Measurements from ENCODE around the gene TTLL5.

Gene TTLL5

DNA sequence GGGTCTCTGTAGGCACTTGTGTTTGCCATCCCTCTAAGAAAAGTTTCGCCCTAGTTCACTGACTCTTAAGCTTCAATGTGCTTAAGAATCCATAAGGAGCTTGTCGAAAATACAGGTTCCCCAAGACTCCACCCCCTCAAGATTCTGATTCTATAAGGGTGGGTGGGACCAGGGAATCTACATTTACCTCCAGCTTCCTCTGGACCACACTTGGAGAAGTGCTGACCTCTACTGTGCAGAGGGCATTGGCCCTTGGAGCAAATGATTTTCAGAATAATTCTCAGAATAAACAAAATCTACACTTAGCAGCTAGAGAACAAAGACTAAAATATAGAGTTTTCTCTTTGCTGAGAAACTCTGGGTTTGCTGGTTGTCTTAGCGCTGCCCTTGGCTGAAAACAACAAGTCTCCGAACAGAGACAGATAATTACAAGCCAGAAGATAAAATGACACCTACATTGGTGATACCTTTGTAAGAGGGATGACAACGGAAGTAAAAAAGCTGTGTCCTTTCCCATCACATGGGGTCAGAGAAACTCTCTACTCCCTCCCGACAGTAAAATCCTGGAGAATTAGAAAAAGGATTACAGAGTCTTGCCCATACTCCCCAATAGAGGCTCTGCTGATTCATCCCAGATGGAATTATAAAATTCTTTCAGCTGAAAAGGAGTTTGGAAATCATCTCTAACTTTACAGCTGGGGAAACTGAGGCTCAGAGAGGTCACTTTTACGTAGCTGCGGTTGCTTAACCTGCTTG is 316.0 kb downstream of the TTLL5 start:
- no peak for DNase-seq

DNA sequence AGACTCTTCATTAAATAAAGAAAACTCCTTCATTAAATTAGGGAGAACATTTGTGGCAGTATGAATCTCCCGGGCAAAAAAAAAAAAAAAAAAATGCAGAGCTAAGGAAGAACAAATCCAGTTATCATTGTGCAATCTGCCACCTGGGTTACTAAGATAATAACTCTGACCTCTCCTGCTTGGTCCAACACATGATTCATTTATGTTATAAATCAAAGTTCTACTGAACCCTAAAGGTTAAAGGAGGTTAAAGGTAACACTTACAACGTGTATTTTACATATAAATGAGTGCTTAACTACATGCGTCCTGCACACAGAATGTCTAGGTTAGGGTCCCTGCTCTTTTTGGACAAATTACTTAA is 316.5 kb downstream of the TTLL5 start:
- DNase-seq: no peak

DNA sequence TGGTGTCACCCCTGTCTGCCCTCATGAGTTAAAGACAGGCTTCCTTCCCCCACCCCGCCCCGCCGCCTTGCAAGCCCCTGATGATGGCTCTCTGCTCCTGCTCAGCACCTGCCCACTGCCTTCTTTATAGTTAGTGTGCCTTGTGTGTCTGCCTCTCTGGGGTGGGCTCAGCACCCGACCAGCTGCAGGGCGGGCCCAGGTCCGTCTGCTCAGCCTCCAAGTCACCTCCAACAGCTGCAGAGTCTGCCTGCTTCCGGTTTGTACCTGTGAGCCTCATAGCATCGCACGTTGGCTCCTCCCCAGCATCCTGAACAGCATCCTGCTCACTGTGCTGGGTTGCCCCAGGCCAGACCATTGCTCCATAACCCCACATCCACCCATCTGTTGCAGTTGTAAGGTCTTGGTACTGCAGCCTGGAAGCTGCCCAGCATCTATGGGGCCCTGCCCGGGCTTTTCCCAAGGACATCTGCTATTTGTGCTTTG is 317.2 kb downstream of the TTLL5 start:
- peak; percentile 26 to 29 for DNase-seq

DNA sequence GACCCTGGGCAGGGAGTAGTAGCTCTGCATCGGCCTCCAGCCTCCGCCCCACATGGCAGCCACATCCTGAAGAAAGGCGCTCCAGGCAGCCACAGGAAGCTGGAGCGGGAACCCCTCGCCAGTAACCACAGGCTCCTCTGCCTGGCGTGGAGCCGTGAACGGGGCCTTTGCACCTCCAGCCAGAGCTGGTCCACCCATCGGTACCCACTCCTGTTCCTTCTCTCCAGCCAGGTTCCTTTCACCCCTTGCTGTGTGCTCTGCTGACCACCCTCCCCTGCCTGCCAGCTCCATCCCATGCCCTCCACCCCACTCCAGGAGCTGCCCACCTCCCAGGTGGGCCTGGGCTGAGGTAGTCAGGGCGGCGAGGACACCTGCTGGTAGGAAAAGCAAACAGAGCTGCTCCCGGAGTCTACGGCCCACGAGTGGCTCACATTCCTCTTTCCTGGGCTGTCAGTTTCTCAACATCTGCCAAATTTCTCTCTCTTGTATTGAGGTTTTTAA is 318.1 kb downstream of the TTLL5 start:
- peak in 1 of 2 donors; percentile 16 for DNase-seq

DNA sequence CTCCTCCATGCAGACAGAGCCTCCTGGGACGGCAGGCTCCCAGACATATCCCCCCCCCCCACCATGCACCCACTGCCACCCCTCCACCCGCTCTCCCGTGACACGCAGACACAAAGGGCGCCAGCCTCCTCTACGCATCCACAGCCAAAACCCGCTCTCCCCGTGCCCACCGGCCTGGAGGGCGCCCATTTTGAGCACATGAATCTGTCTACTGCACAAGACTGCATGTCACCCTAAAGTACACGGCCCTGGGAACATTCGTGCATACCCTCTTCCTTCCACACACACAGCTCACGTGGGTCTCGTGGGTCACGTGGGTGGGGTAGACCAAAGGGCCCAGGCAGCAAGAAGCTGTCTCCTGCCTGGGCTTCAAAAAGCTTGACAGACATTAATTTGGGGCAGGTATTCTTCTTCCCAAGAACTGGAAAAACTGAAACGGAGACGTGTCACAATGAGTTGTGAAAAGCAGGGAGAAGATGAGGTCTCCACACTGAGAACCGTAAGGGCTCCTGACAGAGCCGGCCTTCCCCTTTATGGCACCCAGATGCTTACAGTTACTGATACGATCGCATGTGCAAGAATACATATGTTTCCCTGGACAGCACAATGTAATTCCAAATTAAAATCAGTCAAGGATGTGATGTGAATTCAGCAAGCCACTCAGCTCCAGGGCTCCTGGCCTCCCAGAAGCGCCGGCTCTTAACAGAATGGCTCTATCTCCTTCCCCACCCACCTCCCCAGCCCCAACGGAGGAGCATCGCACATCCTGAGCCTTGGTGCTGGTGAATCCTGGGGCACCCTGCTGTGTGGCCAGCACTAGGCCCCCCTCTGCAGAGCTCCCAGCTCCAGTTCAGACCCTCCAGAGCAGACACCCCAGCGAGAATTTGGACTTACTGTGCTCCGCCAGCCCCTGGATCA is 318.9 kb downstream of the TTLL5 start:
- DNase-seq: no peak

DNA sequence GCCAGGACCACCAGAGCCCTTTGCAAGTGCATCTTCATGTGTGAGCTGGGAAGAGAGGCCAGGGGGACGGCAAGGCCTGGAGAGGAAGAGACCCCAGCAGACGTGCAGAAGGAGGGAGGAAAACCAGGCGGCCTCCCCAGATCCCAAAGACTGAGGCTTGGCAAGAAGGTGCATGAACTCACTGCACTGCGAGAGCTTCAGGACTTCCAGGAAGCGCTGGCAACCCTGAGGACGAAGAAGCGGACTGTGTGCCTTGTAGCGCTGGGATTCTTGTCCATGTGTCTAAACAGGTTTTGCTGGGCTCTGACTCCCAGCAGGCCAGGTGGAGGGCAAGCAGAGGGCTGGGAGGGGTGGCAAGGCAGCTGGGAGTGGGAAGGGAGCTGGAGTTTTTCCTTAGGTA is 319.8 kb downstream of the TTLL5 start:
- DNase-seq: no peak

DNA sequence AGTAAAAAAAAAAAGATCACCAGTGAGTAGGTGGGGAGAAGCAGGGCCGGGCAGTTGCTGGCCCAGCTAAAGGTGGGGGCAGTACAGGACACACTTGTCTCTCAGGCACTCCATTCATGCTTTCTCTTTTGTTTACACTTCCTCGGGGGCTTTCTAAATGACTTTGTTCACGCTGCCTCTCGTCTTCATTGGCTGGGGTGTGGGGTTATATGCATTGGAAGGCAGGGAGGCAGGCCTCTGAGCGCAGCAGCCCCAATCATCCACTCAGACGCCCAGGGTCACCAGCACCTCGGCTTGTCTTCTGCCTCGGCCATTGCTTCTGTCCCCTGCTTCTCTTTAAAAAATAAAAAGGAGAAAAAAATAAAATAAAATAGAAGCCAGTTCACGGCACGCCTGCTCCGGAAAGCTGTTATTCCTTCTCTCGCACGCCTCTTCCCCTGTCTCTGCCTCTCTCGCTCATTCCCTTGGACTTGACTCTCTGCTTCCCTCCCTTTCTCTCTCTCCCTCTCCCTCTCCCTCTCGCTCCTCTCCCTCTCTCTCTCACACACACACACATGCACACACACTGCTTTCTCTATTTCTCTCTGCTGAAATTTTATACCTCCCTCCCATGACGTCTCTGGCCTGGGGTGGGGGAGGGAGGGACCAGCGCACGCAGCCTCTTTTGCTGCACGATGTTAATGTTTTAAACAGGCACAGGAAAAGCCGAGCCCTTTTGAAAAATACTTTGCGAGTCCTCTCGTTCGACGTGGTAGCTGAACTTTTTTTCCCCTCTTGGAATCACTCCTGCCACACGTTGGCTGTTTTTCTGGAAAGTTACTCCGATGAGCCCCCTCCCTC is 320.6 kb downstream of the TTLL5 start, which contains the start of gene TGFB3:
Gene TGFB3 (minus strand): TSS at position 570 of the 840 bp plus-strand sequence. CDS start 1,102 bp downstream, outside the sequence.
- peak; percentile 74 to 75 for DNase-seq

DNA sequence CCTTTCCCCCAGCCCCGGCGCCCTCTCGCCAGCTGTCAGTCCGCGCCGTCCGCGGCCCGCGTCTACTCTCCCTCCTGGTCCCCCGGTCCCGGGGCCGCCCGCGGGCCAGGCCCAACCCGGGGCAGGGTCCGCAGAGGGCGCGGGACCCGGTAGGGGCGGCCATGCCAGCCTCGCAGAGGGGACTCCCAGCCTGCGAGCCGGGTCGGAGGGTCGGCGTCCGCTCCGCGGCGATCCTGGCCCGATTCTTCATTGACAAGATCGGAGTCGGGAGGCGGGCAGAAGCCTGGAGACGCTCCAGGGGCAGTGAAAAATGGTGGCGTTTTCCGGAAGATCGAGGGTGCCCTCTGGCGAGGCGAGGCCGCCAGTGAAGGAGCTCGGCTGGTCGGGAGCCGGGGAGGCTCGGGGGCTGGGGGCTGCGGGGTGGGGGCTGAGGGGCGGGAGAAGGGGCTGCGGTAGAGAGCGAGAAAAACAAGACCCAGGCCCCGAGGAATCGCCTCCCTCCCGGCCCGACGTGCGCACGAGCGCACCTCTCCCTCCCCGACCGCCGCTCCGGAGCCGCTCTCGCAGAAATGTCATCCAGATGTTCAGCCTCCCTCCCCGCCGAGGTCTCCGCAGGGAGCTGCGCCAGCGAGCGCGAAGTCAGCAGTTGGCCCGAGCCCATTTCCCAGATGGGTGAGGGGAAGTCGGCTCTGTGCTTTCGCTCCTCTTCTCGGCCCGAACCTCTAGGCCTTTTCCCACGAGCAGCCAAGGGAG is 321.4 kb downstream of the TTLL5 start:
- DNase-seq: peak; percentile 79 to 83

DNA sequence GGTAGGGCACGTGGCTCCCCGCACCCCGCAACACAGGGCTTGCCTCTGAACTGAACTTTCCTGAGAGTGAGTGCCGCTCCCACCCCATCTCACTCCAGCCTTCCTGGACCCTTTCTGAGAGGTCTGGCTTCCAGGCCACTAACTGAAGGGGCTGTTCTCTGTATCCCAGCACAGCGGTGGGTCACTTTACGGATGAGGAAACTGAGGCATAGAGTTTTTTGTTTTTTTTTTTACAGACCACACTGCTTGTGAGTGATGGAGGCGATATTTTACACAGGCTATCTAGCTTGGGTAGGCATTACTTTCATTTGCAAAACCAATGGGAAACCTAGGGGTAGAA is 321.9 kb downstream of the TTLL5 start:
- no peak for DNase-seq

DNA sequence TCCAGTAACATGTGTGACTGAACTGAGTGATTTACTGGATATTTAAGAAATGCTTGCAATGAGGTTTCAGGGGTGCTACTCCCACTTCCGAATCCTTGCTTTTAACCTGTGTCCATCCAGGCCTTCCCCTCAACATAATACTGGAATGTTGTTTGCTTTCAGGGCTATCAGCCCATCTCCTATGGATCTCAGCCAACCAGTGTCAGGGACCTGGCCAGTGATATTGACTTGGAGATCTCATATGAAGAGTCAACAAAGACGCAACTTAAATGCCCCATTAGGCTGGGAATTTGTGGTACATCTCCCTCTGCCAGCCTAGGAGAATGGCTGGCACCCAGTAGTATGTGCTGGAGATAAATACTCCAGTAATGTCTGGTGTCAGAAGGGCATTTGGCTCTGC is 323.6 kb downstream of the TTLL5 start:
- DNase-seq: no peak

DNA sequence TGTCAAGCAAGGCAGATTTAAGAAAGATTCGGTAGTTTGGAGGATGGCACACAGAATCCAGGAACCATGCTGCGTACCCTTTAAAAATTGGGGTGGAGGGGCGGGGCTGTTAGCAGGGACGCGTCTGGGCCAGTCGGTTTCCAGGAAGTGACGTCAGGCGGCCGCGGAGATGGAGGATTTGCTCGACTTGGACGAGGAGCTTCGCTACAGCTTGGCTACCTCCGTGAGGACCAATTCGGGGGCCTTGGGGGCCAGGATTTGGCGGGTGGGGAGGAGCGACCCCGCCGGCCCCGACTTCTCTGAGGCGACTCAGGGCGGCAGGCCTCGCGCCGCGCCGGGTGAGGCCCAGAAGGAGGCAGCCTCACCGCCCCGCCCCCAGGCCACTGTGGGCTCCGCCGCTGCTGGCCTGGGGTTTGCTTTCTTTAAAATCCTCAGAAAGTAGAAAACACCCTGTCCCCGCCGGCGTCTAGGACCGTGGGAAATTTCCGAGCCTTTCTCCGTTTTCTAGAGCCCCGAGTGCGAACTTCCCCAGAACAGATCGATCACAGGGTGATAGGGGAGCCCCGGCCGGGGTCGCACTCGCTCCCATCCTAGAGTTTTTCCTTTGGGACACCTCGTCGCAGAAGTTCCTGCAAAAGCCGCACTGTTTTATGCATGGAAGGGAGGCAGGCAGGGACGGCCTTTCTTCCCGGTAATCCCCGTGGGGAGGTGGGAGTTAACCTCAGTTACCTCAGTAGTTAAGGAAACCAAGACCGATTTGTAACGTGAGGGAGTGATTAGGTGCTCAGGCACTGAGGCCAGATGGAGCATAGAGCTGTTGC is 324.8 kb downstream of the TTLL5 start, which contains the start of gene IFT43:
Gene IFT43 (plus strand): TSS at position 146 of the 821 bp plus-strand sequence. CDS start 24 bp downstream, at position 170.
- DNase-seq: peak; percentile 90

DNA sequence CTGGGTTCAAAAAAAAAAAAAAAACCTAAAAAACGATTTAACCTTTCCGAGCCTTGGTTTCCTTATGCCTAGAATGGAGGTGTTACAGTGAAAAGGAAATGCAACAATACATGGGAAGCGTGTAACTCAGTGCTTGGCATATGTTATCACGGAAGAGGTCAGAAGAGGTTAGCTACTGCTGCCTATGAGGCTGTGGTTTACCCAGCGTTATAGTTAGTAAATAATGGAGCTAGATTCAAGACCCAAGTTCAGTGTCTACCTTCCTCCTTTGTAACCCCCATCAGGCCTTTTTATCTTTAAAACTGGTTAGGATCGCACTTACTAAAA is 325.4 kb downstream of the TTLL5 start:
- no peak for DNase-seq

DNA sequence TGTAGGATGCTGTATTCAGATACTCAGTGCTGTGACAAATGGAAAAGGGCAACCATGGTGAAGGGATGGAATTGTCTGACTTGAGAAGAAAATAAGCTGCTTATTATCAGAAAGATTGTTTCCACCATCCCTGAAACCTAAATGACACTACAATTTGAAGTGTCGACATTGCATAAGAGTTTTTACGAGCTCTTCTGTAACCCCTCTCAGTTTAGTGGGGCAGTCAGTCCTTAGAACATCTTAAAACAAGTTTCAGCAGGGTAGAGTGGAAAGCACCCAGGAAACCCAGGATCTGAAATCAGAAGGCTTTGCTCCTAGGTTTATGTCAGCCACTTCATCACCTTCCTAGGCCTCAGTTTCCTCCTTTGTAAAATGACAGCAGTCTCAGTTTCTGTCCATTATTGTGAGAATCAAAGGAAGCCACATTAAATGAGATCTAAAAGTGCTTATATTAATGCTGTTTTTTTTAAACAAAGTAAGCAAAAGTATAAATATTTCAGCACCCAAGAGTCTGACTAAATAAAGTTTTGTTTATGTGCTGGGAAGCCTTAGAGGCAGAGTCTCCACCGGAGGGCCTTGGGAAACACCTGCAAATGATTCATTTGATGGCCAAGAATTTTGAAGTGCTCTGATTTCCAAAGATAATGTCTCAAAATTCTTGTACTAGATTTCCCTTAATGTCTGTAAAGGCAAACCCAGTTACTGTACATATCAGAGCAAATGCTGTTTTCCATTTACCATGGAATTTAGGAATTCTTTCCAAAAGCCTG is 326.3 kb downstream of the TTLL5 start:
- DNase-seq: no peak

DNA sequence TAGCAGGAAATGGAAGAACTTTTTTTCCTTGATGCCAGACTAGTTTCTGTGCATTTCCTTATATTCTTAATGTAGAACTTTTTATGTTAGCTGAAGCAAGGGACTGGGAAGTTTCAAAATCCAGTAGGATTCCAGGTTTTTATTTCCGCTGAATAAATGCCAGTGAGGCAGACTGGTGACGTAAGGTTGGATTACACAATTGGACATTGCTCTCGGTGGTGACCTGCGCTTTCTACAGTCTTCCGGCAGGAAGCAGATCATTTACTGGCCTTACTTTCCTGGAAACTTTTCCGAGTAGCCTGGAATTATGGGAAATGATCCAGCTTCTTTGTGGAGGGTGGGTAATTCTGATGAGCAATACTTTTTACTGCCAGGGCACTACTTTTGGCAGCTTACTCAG is 328.1 kb downstream of the TTLL5 start:
- DNase-seq: no peak

DNA sequence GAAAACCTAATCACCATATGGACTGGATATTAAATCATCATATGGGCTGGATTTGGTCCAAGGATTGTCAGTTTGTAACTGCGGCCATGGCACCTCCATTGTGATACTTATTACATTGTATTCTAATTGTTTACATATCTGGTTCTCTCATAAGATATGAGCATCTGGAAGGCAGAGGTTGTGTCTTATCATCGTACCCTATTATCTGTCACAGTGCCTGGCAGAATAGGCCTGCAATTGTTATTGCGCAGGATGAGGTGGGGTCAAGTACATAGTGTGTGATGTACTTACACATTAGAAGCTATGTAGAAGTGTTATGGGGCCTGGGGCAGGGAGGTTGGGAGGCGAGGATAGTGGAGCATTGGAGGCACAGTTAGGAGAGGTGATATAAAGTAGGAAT is 329.3 kb downstream of the TTLL5 start:
- no peak for DNase-seq

DNA sequence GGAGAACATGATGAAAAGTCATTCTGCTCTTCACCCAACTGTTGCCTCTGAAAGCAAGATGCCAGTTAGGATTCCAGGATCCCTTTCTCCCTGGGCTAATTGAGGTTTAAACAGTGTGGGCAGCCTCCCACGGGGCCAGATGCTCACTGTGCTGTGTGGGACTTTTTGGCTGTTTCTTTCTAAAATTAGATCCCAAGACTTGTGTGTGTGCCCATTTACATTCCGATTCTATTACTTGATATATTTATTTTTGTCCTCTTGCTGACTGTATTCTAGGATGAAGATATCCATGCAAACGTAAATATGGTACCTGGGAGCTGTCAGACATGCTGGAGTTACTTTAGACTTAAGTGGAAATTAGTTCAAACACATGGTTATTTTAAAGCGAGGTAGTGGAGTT is 330.7 kb downstream of the TTLL5 start:
- DNase-seq: no peak

DNA sequence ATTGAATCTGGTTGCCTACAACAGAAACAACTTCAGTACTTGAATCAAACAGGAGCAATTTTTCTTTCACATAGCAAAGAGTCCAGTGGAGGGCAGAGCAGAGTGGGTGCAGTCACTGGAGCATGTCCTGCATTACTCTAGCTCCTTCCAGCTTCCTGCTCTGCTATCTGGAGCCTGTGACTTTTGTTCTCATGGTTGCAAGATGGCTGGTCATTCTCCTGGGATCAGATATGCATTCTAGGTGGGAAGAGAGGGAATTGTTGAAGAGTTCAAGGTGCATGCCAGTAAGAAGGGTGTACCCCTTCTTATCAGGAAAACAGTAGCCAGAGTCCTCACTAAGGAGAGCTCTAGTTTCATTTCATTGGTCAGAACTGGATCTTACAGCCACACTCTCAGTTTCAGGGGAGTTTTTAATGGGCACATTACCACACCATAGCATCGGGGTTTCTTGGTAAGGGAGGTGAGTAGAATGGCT is 332.6 kb downstream of the TTLL5 start:
- DNase-seq: no peak

DNA sequence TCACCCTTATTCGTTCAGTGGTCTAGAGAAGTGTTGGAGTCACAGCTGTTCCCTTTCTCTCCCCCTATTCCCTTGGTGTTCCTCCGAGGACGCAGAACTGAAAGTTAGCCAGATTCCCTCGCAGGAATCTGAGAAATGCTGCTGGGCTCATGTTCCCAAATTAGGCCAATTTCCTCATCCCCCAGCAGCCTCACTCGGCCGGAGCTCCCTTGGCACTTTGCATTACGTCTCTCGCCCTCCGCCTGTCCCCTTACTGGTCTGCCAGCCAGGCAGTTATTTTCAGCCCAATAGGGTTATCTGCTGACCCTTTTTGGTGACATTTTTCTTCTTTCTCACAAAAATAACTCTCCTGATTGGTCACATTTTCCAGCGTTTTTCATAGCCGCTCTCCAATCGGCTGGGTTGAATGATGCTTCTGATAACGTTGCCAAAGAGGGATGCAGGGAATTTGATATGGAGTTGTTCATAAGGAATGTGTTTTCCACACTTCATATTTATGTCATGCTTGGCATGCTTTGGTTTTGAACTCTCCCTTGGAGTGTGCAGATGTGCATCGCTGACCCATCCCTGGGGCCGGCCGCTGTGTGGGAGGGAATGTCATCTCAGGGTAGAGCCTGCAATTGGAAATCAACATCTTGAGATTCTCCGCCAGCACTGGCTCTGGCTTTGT is 334.5 kb downstream of the TTLL5 start:
- no peak for DNase-seq

DNA sequence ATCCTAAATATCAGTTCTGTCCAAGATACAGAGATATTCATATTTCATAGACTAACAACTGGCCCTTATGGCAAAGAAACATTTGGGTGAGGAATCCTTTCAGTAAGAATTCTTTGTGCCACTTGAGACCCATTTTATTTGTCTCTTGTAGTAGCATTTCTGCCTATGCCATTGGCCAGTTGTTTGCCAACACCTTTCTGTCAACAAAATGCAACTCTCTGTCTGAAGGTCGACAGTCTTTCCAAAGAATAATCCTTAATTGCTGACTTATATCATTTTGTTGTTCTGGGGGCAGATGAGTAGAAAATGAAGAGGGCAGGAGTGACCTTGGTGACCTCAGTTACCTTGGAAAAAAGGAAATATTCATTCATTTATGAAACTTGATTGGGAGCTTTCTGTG is 335.4 kb downstream of the TTLL5 start:
- DNase-seq: no peak
